ENCODE results near the gene MOSMO. TPM values are rescaled to one million over a fixed set of nuclear protein-coding genes. Genes with fewer than 3 reads are reported as not detected.

The MOSMO gene
- total and polyA plus RNA-seq, 2 of the 4 experiments (the other 2 are of a cell fraction): 10.5 to 16.0 TPM

DNA sequence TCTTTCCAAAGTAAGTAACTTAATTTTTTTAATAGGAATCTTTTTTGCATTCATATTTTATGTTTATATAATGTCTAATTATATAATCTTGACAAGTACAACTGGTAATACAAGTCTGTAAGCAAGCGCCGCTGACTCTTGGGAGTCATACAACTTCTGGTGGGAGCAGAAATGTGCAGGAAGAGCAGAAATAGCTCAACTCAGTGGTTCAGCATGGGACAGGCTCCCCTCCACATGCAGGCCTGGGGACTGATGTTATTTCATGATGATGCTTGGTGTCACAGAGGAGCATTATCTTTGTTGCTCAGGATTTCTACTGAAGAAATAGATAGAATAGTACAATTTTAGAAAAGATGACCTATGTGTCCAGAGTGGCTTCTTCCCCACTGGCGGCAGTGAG, 44.0 kb upstream of the MOSMO start:
- no peak overlapping the region for H3K4me3 ChIP-seq (ENCODE audit: insufficient read depth, low read depth, low read length)
- H3K4me2 ChIP-seq (ENCODE audit: low read depth, low read length): no peak overlapping the region
- no peak overlapping the region for H2AK9ac ChIP-seq (replicated peaks; ENCODE audit: low read depth, low read length, poor library complexity)
- no peak overlapping the region for H3K23ac ChIP-seq (ENCODE audit: low read depth, low read length)
- no peak overlapping the region for H2BK120ac ChIP-seq (ENCODE audit: low read depth, low read length)
- DNase-seq (no peak), ATAC-seq (ENCODE audit: low read depth) (no peak)
- no CpG with 5 or more reads among the region's 3 CpGs for WGBS, 2 experiments (ENCODE audit: extremely low coverage in 2 of 2, insufficient read length in 1 of 2)
- no peak overlapping the region for H4K8ac ChIP-seq (ENCODE audit: low read depth in 2 of 2, low read length in 2 of 2)
- intact Hi-C loops (cut with micrococcal nuclease) (no loop called here), in situ Hi-C loops (cut with MboI; ENCODE audit: low sequenced_read_pairs) (no loop called here), dilution Hi-C loops (cut with HindIII; ENCODE audit: low sequenced_read_pairs, unreplicated experiment) (no loop called here)
- H3K9me3 ChIP-seq (ENCODE audit: control insufficient read depth, insufficient read depth, low read length): no peaks in the 10 kb centered on the region
- no peak overlapping the region for H4K91ac ChIP-seq (ENCODE audit: insufficient read depth, low read depth, low read length)
- TF ChIP-seq CEBPB (IDR thresholded peaks at IDR 0.05; ENCODE audit: low read depth, low read length): no peak
- no peak for TF ChIP-seq SMC3 (IDR thresholded peaks at IDR 0.05; ENCODE audit: low read depth, low read length)
- TF ChIP-seq RCOR1 (IDR thresholded peaks at IDR 0.05; ENCODE audit: insufficient replicate concordance, low read length): no peak
- TF ChIP-seq, protein P1, sequence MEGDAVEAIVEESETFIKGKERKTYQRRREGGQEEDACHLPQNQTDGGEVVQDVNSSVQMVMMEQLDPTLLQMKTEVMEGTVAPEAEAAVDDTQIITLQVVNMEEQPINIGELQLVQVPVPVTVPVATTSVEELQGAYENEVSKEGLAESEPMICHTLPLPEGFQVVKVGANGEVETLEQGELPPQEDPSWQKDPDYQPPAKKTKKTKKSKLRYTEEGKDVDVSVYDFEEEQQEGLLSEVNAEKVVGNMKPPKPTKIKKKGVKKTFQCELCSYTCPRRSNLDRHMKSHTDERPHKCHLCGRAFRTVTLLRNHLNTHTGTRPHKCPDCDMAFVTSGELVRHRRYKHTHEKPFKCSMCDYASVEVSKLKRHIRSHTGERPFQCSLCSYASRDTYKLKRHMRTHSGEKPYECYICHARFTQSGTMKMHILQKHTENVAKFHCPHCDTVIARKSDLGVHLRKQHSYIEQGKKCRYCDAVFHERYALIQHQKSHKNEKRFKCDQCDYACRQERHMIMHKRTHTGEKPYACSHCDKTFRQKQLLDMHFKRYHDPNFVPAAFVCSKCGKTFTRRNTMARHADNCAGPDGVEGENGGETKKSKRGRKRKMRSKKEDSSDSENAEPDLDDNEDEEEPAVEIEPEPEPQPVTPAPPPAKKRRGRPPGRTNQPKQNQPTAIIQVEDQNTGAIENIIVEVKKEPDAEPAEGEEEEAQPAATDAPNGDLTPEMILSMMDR (conservative IDR thresholded peaks at IDR 0.05; ENCODE audit: low read depth, low read length): no peak
- H3K36me3 ChIP-seq (ENCODE audit: control insufficient read depth, insufficient read depth, low read length): peaks cover 49% of the 10 kb centered on the region
- H3K4me1 ChIP-seq (ENCODE audit: control insufficient read depth, insufficient read depth, low read length): no peaks in the 10 kb centered on the region
- H4K20me1 ChIP-seq (ENCODE audit: insufficient read depth, low read length): no peaks in the 10 kb centered on the region
- H2BK15ac ChIP-seq (ENCODE audit: low read depth, low read length): no peak overlapping the region
- no peak overlapping the region for H3K14ac ChIP-seq (replicated peaks; ENCODE audit: low read depth, low read length)
- H4K5ac ChIP-seq (ENCODE audit: low read depth, low read length): no peak overlapping the region
- no TSS peak for BruUV-seq (replicated peaks)
- H2BK20ac ChIP-seq (ENCODE audit: low read depth, low read length): no peak overlapping the region
- no peak overlapping the region for H2AK5ac ChIP-seq (ENCODE audit: low read depth, low read length)
- H2BK5ac ChIP-seq (ENCODE audit: low read depth, low read length, poor library complexity, severe bottlenecking): no peak overlapping the region
- no peak overlapping the region for H3K9ac ChIP-seq (ENCODE audit: low read depth, low read length)
- H3K4ac ChIP-seq (ENCODE audit: low read depth, low read length): no peak overlapping the region
- no peak overlapping the region for H3K56ac ChIP-seq (ENCODE audit: extremely low read depth, insufficient read depth, low read length)
- no peak overlapping the region for H2AFZ ChIP-seq (replicated peaks; ENCODE audit: low read length, poor library complexity)
- ChIA-PET CTCF (no interaction called here), POLR2A (ENCODE audit: unreplicated experiment) (no interaction called here)
- H3K9me1 ChIP-seq (ENCODE audit: insufficient read depth, low read length): no peaks in the 10 kb centered on the region
- no peak overlapping the region for H3K18ac ChIP-seq (ENCODE audit: low read depth, low read length)
- peaks cover 5 to 6% of the 10 kb centered on the region in 2 experiments; a peak in 2 of 4 replicates for H3K79me1 ChIP-seq (ENCODE audit: low read depth in 1 of 2, low read length in 2 of 2)
- no peak overlapping the region for H3K27ac ChIP-seq (ENCODE audit: insufficient read depth, low read length)
- no peaks in the 10 kb centered on the region for H3K27me3 ChIP-seq (ENCODE audit: control insufficient read depth, insufficient read depth, low read length)
